IMR-90 (cell line): ENCODE measurements around the gene PFAS.

Experiments
- BHLHE40 ChIP-seq: fragments of 150-350 bp; IDR thresholded peaks from 2 replicates; pipeline ENCODE4 v1.6.1; 2016; ENCODE audit warnings: mild to moderate bottlenecking, low read depth, low read length
- CHD1 ChIP-seq: IDR thresholded peaks from 2 replicates; pipeline ENCODE4 v1.6.1; 2012; ENCODE audit warnings: low read depth, low read length, improper control_type of control experiment
- MXI1 ChIP-seq: IDR thresholded peaks from 2 replicates; pipeline ENCODE4 v1.6.1; 2012; ENCODE audit warnings: low read depth, mild to moderate bottlenecking, low read length, moderate library complexity, borderline replicate concordance
- NFE2L2 ChIP-seq: fragments of 150-350 bp; IDR thresholded peaks from 2 replicates; pipeline ENCODE4 v1.6.1; 2016; ENCODE audit warnings: low read depth, mild to moderate bottlenecking, low read length
- POLR2A ChIP-seq: IDR thresholded peaks from 2 replicates; pipeline ENCODE4 v1.6.1; 2012; ENCODE audit warnings: mild to moderate bottlenecking, low read depth, low read length
- RAD21 ChIP-seq: IDR thresholded peaks from 2 replicates; pipeline ENCODE4 v1.6.1; 2012; ENCODE audit warnings: low read length, improper control_type of control experiment
- RCOR1 ChIP-seq: IDR thresholded peaks from 2 replicates; pipeline ENCODE4 v1.6.1; 2012; ENCODE audit warnings: mild to moderate bottlenecking, low read length, improper control_type of control experiment; ENCODE audit not compliant: insufficient replicate concordance
- RFX5 ChIP-seq: IDR thresholded peaks from 2 replicates; pipeline ENCODE4 v1.8.0; 2012; ENCODE audit warnings: low read depth, mild to moderate bottlenecking, low read length, moderate library complexity
- SMC3 ChIP-seq: fragments of 150-350 bp; IDR thresholded peaks from 2 replicates; pipeline ENCODE4 v1.6.1; 2016; ENCODE audit warnings: low read depth, mild to moderate bottlenecking, antibody characterized with exemption, low read length, moderate library complexity
- USF2 ChIP-seq: fragments of 150-350 bp; IDR thresholded peaks from 2 replicates; pipeline ENCODE4 v1.6.1; 2017; ENCODE audit warnings: mild to moderate bottlenecking, antibody characterized with exemption, low read length, low read depth
- TF ChIP-seq, protein P1 (sequence below): conservative IDR thresholded peaks from 2 replicates; pipeline ENCODE4 v1.5.1; 2012; ENCODE audit warnings: mild to moderate bottlenecking, low read depth, low read length, improper control_type of control experiment

GRCh38 chr17:8294361-8294760 lies 45.3 kb downstream of the PFAS start:
- TF ChIP-seq, protein P1, sequence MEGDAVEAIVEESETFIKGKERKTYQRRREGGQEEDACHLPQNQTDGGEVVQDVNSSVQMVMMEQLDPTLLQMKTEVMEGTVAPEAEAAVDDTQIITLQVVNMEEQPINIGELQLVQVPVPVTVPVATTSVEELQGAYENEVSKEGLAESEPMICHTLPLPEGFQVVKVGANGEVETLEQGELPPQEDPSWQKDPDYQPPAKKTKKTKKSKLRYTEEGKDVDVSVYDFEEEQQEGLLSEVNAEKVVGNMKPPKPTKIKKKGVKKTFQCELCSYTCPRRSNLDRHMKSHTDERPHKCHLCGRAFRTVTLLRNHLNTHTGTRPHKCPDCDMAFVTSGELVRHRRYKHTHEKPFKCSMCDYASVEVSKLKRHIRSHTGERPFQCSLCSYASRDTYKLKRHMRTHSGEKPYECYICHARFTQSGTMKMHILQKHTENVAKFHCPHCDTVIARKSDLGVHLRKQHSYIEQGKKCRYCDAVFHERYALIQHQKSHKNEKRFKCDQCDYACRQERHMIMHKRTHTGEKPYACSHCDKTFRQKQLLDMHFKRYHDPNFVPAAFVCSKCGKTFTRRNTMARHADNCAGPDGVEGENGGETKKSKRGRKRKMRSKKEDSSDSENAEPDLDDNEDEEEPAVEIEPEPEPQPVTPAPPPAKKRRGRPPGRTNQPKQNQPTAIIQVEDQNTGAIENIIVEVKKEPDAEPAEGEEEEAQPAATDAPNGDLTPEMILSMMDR = no peak
- TF ChIP-seq POLR2A (no peak), MXI1 (no peak), CHD1 (no peak), RAD21 (no peak), SMC3 (no peak), RCOR1 (no peak), RFX5 (no peak), USF2 (no peak), NFE2L2 (no peak), BHLHE40 (no peak)
